GM19328 (cell line): ENCODE measurements around the gene ENTPD2.

Experiments
- ATAC-seq: cut with Tn5 transposase; IDR thresholded peaks from one replicate; pipeline ENCODE4 v1.9.1; 2021; ENCODE audit warnings: mild to moderate bottlenecking, moderate library complexity; ENCODE audit not compliant: unreplicated experiment

The ENTPD2 gene

GRCh38 chr9:137053944-137054931 lies at the start of gene ENTPD2:
Gene ENTPD2, minus strand, starts transcription at chr9:137054061. Its CDS starts 64 bp downstream, at chr9:137053997.
- no peak for ATAC-seq

GRCh38 chr9:137103206-137103999 lies 49.5 kb upstream of the ENTPD2 start:
- no peak for ATAC-seq

- no peak for ATAC-seq
Observed at GRCh38 chr9:137099231-137099630, 45.4 kb upstream of the ENTPD2 start.

- ATAC-seq: no peak
Observed at GRCh38 chr9:137097761-137098462, 44.1 kb upstream of the ENTPD2 start.

- no peak for ATAC-seq
Observed at GRCh38 chr9:137096785-137097546, 43.1 kb upstream of the ENTPD2 start.

- peak; percentile 80 for ATAC-seq
Observed at GRCh38 chr9:137095664-137096517, 42.0 kb upstream of the ENTPD2 start.

GRCh38 chr9:137089232-137089947 lies 35.5 kb upstream of the ENTPD2 start:
- no peak for ATAC-seq

GRCh38 chr9:137088121-137088520 lies 34.3 kb upstream of the ENTPD2 start:
- no peak for ATAC-seq

GRCh38 chr9:137087409-137087925 lies 33.6 kb upstream of the ENTPD2 start:
- ATAC-seq: no peak

- ATAC-seq: peak; percentile 85
Observed at GRCh38 chr9:137086531-137087408, 32.9 kb upstream of the ENTPD2 start, which contains the start of gene MAN1B1. Gene MAN1B1, plus strand, starts transcription at chr9:137086985. Its CDS starts 15 bp downstream, at chr9:137087000.

GRCh38 chr9:137085920-137086530 lies 32.2 kb upstream of the ENTPD2 start:
- peak; percentile 0 for ATAC-seq

- ATAC-seq: no peak
Observed at GRCh38 chr9:137084526-137084925, 30.7 kb upstream of the ENTPD2 start.

- no peak for ATAC-seq
Observed at GRCh38 chr9:137083394-137084004, 29.6 kb upstream of the ENTPD2 start.

- no peak for ATAC-seq
Observed at GRCh38 chr9:137082925-137083290, 29.0 kb upstream of the ENTPD2 start.

- no peak for ATAC-seq
Observed at GRCh38 chr9:137082222-137082924, 28.5 kb upstream of the ENTPD2 start.
